CD4-positive, alpha-beta T cell (primary cell): ENCODE data around the gene IGF2R. TPM values are rescaled to one million over a fixed set of nuclear protein-coding genes. Genes with fewer than 3 reads are reported as not detected.
A peak's percentile ranks its signal among the peaks of the same experiment; 100 is the strongest.
"Not testable (repeated sequence)": the region's sequence is repeated elsewhere in the genome, so short reads cannot be mapped to it uniquely, and the experiment has no call there.

Experiments used
- ATAC-seq: fragments of 200-7000 bp; cut with Tn5 transposase; one replicate; pipeline ENCODE4 v1.10.0; 2022; ENCODE audit warnings: mild to moderate bottlenecking; ENCODE audit not compliant: poor library complexity
- CTCF ChIA-PET: fragments of 350-600 bp; sonication (Branson Sonifier 250); formaldehyde crosslinking; loops from one replicate; lab custom pipeline; 2021; ENCODE audit warnings: antibody characterized with exemption, inconsistent platforms; lab: Charles Lee
- POLR2A ChIA-PET: fragments of 350-600 bp; sonication (Branson Sonifier 250); formaldehyde crosslinking; loops from one replicate; lab custom pipeline; 2021; ENCODE audit warnings: antibody characterized with exemption, inconsistent platforms; lab: Charles Lee
- DNase-seq, 14 experiments: peaks; one replicate each; pipeline ENCODE4 v3.0.0-alpha.2; 2013 to 2020; ENCODE audit warnings: mixed read lengths in 2 of 14
- H3K27ac ChIP-seq, 2 donors: one replicate each; pipeline versions ENCODE4 v1.5.1 to v1.7.0; 2013; ENCODE audit warnings: low read length in 2 of 2, low read depth in 1 of 2, mild to moderate bottlenecking in 1 of 2
- H3K27me3 ChIP-seq, 2 experiments: 1 replicate in 1 of 2; 2 replicates in 1 of 2; pipeline versions ENCODE4 v1.6.1 to v1.7.0; 2013; ENCODE audit warnings: low read length in 2 of 2, control low read depth in 1 of 2, mild to moderate bottlenecking in 1 of 2, moderate library complexity in 1 of 2; ENCODE audit not compliant: insufficient read depth in 2 of 2, control insufficient read depth in 1 of 2
- H3K36me3 ChIP-seq: one replicate; pipeline ENCODE4 v1.6.1; 2013; ENCODE audit warnings: low read length, control low read depth; ENCODE audit not compliant: insufficient read depth
- H3K4me1 ChIP-seq: one replicate; pipeline ENCODE4 v1.6.1; 2013; ENCODE audit warnings: low read length, control low read depth; ENCODE audit not compliant: insufficient read depth
- H3K4me3 ChIP-seq: one replicate; pipeline ENCODE4 v1.5.1; 2013; ENCODE audit warnings: mild to moderate bottlenecking, low read length, moderate library complexity
- H3K9me3 ChIP-seq, 2 experiments: 1 replicate in 1 of 2; 2 replicates in 1 of 2; pipeline versions ENCODE4 v1.6.1 to v1.7.0; 2013; ENCODE audit warnings: low read length in 2 of 2, mild to moderate bottlenecking in 2 of 2, control low read depth in 1 of 2, moderate library complexity in 1 of 2; ENCODE audit not compliant: control insufficient read depth in 1 of 2, insufficient read depth in 1 of 2
- H3K27ac Mint-ChIP-seq: one replicate; pipeline ENCODE4 v1.8.0; 2020; ENCODE audit warnings: mixed read lengths
- H3K27me3 Mint-ChIP-seq: one replicate; pipeline ENCODE4 v1.8.0; 2021; ENCODE audit warnings: mixed read lengths
- H3K36me3 Mint-ChIP-seq: one replicate; pipeline ENCODE4 v1.8.0; 2021; ENCODE audit warnings: low read depth, mixed read lengths
- H3K4me1 Mint-ChIP-seq: one replicate; pipeline ENCODE4 v1.8.0; 2021; ENCODE audit warnings: low read depth, mixed read lengths
- H3K4me3 Mint-ChIP-seq: one replicate; pipeline ENCODE4 v1.8.0; 2020; ENCODE audit warnings: mild to moderate bottlenecking, mixed read lengths
- H3K9me3 Mint-ChIP-seq: one replicate; pipeline ENCODE4 v1.8.0; 2020; ENCODE audit warnings: mixed read lengths
- intact Hi-C, 2 experiments: fragments of 100-400 bp; cut with DNase I in 1 of 2; cut with micrococcal nuclease in 1 of 2; formaldehyde crosslinking; loops; one replicate each; pipeline versions ENCODE4 v1.15.1 to v1.9.0; 2023 to 2025; cut with DNase I, micrococcal nuclease
- total RNA-seq, 174 experiments: library from RNA in 2 of 174; stranded (reverse) in 2 of 174; gene quantifications; one replicate each; pipeline ENCODE4 v1.2.3 and lab custom pipeline; 2021 to 2026
- TF ChIP-seq, protein P1 (sequence below): fragments of 200-600 bp; IDR thresholded peaks from one replicate; pipeline ENCODE4 v1.8.0; 2022; ENCODE audit warnings: antibody characterized with exemption, mild to moderate bottlenecking

IGF2R gene
- total RNA-seq, 2 experiments from 2014 or later, result 43.8 to 46.7 TPM

GRCh38 chr6:160137989-160138835 is 169.3 kb downstream of the IGF2R start:
- DNase-seq (peak; percentile 41 to 74 (median 57)), ATAC-seq (peak; percentile 68)
- Mint-ChIP-seq H3K9me3 (no peaks in the 10 kb centered on the region), H3K27ac (no peak overlapping the region), H3K4me1 (peaks cover 9% of the 10 kb centered on the region), H3K27me3 (no peaks in the 10 kb centered on the region), H3K36me3 (no peaks in the 10 kb centered on the region), H3K4me3 (no peak overlapping the region)
- Histone ChIP-seq H3K9me3 (peaks cover 0 to 6% of the 10 kb centered on the region in 2 experiments), H3K27me3 (no peaks in the 10 kb centered on the region), H3K27ac (no peak overlapping the region), H3K36me3 (no peaks in the 10 kb centered on the region), H3K4me3 (no peak overlapping the region), H3K4me1 (peaks cover 7% of the 10 kb centered on the region)
- POLR2A ChIA-PET, result interaction anchor here (1.4 kb wide), 1 partner anchor 324 kb away, joined by 3 read pairs; no protein-coding TSS in a partner anchor
- CTCF ChIA-PET, result interaction anchor here (0.6 to 2.1 kb wide), 7 partner anchors 10 to 396 kb away, joined by 3 to 26 read pairs (median 4); no protein-coding TSS in a partner anchor
- intact Hi-C loops, result loop anchor here (1.0 kb wide), 2 partner anchors 318 to 396 kb away; no protein-coding TSS in a partner anchor
- TF ChIP-seq, protein P1, sequence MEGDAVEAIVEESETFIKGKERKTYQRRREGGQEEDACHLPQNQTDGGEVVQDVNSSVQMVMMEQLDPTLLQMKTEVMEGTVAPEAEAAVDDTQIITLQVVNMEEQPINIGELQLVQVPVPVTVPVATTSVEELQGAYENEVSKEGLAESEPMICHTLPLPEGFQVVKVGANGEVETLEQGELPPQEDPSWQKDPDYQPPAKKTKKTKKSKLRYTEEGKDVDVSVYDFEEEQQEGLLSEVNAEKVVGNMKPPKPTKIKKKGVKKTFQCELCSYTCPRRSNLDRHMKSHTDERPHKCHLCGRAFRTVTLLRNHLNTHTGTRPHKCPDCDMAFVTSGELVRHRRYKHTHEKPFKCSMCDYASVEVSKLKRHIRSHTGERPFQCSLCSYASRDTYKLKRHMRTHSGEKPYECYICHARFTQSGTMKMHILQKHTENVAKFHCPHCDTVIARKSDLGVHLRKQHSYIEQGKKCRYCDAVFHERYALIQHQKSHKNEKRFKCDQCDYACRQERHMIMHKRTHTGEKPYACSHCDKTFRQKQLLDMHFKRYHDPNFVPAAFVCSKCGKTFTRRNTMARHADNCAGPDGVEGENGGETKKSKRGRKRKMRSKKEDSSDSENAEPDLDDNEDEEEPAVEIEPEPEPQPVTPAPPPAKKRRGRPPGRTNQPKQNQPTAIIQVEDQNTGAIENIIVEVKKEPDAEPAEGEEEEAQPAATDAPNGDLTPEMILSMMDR, result peak; percentile 78

DNA sequence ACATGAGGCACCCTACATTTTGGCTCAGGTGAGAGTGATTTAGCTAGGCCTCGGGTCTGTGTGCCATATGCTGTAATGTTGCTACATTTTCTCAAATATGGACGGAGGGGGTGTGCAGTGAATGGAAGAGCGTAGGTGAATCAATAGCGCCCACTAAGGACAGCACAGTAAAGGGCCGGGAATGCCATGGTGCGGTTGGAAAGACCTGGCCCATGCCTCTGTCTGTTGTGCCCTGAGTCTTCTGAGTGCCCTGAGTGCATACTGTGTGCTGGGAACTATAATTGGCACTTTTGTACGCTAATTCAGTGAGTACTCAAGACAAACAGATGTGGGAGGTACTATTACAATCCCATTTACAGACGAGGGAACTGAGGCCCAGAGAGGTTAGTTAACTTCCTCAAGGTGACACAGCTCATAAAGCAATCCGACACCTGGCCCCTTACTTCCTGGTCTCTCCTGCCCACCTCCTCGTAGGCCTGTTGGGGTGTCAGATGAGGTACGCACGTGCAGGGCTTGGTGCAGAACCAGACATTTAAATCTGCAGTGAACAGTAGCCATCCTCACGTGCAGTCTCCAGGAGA is 170.0 kb downstream of the IGF2R start:
- Mint-ChIP-seq H3K36me3 (no peaks in the 10 kb centered on the region), H3K4me3 (no peak overlapping the region), H3K9me3 (no peaks in the 10 kb centered on the region), H3K4me1 (peaks cover 9% of the 10 kb centered on the region), H3K27ac (no peak overlapping the region), H3K27me3 (no peaks in the 10 kb centered on the region)
- Histone ChIP-seq H3K9me3 (peaks cover 0 to under 1% of the 10 kb centered on the region in 2 experiments), H3K4me3 (no peak overlapping the region), H3K36me3 (no peaks in the 10 kb centered on the region), H3K27ac (no peak overlapping the region), H3K27me3 (no peaks in the 10 kb centered on the region), H3K4me1 (peaks cover 7% of the 10 kb centered on the region)
- ATAC-seq, result no peak
- ChIA-PET CTCF (interaction anchor here (0.6 to 2.1 kb wide), 5 partner anchors 11 to 395 kb away, joined by 3 to 26 read pairs (median 4); no protein-coding TSS in a partner anchor), POLR2A (interaction anchor here (1.4 kb wide), 1 partner anchor 323 kb away, joined by 3 read pairs; no protein-coding TSS in a partner anchor)
- intact Hi-C loops, result loop anchor here (1.0 kb wide), 2 partner anchors 317 to 395 kb away; no protein-coding TSS in a partner anchor
- no peak for DNase-seq
- TF ChIP-seq, protein P1, result no peak

DNA sequence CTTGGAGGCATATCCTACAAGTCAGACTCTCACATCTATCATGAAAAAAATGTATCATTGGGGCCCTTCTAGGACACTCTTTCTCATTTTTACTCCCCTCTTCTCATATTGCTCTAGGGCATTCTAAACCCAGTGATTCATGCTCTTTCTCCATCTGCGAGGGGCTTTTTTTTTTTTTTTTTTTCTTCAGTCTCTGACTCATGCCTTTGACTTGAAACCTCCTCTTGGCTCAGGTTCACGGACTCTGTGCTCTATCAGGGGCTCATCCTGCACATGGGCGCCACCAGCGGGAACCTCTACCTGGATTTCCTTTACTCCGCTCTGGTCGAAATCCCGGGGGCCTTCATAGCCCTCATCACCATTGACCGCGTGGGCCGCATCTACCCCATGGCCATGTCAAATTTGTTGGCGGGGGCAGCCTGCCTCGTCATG is 170.6 kb downstream of the IGF2R start:
- TF ChIP-seq, protein P1, result no peak
- intact Hi-C loops, result no loop called here
- no peaks in the 10 kb centered on the region for H3K27me3 Mint-ChIP-seq
- Histone ChIP-seq H3K27ac (no peak overlapping the region), H3K36me3 (no peaks in the 10 kb centered on the region), H3K27me3 (no peaks in the 10 kb centered on the region), H3K9me3 (no peaks in the 10 kb centered on the region), H3K4me3 (no peak overlapping the region), H3K4me1 (peaks cover 7% of the 10 kb centered on the region)
- no peak for ATAC-seq
- ChIA-PET POLR2A (no interaction called here), CTCF (no interaction called here)
- no peak overlapping the region for H3K4me3 Mint-ChIP-seq
- no peaks in the 10 kb centered on the region for H3K36me3 Mint-ChIP-seq
- DNase-seq, result no peak
- H3K27ac Mint-ChIP-seq, result no peak overlapping the region
- no peaks in the 10 kb centered on the region for H3K9me3 Mint-ChIP-seq
- H3K4me1 Mint-ChIP-seq, result peaks cover 9% of the 10 kb centered on the region

DNA sequence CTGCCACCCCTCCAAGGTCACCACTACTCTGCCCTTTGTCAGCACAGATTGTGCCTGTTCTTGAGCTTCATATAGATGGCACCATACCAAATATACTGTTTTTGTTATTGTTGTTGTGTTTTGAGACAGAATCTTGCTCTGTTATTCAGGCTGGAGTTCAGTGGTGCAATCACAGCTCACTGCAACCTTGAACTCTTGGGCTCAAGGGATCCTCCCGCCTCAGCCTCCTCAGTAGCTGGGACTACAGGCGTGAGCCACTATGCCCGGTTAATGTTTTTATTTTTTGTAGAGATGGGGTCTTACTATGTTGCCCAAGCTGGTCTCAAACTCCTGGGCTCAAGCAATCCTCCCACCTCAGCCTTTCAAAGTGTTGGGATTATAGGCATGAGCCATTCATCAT is 171.6 kb downstream of the IGF2R start:
- H3K36me3 Mint-ChIP-seq, H3K27ac ChIP-seq, H3K4me3 ChIP-seq, CTCF ChIA-PET, ATAC-seq, H3K9me3 ChIP-seq, H3K27me3 Mint-ChIP-seq, H3K4me1 Mint-ChIP-seq, H3K27ac Mint-ChIP-seq, DNase-seq, POLR2A ChIA-PET, H3K36me3 ChIP-seq, intact Hi-C loops, H3K4me1 ChIP-seq, H3K4me3 Mint-ChIP-seq, H3K9me3 Mint-ChIP-seq, H3K27me3 ChIP-seq: not testable (repeated sequence)
